Dendritic cell treated with granulocyte-macrophage colony-stimulating factor and Interleukin-4, amounts not matched to agents 40 ng/mL and 50 ng/mL, for 4 days (primary cell): ENCODE measurements around the gene CCDC92.

Experiments
- H3K27ac Mint-ChIP-seq: one replicate; pipeline ENCODE4 v1.8.0; 2022; ENCODE audit warnings: mild to moderate bottlenecking, mixed read lengths
- H3K27me3 Mint-ChIP-seq: one replicate; pipeline ENCODE4 v1.8.0; 2022; ENCODE audit warnings: mild to moderate bottlenecking, mixed read lengths
- H3K36me3 Mint-ChIP-seq: one replicate; pipeline ENCODE4 v1.8.0; 2022; ENCODE audit warnings: low read depth, mixed read lengths
- H3K4me1 Mint-ChIP-seq: one replicate; pipeline ENCODE4 v1.8.0; 2022; ENCODE audit warnings: low read depth, mixed read lengths
- H3K4me3 Mint-ChIP-seq: one replicate; pipeline ENCODE4 v1.8.0; 2022; ENCODE audit warnings: mild to moderate bottlenecking, moderate library complexity, mixed read lengths
- H3K9me3 Mint-ChIP-seq: one replicate; pipeline ENCODE4 v1.8.0; 2022; ENCODE audit warnings: mixed read lengths
- intact Hi-C: fragments of 100-400 bp; cut with micrococcal nuclease; formaldehyde crosslinking; loops from one replicate; pipeline ENCODE4 v1.15.0; 2022

CCDC92 gene

GRCh38 chr12:123976227-123976826, 3.7 kb upstream of the CCDC92 start:
- H3K27ac Mint-ChIP-seq = no peak overlapping the region

GRCh38 chr12:123973552-123974341, 1.1 kb upstream of the CCDC92 start:
- Mint-ChIP-seq H3K9me3 (no peaks in the 10 kb centered on the region), H3K27ac (peak overlapping the region; percentile 9), H3K4me3 (peak overlapping the region; percentile 72), H3K4me1 (peaks cover 24% of the 10 kb centered on the region), H3K36me3 (peaks cover 32% of the 10 kb centered on the region), H3K27me3 (peaks cover 6% of the 10 kb centered on the region)
- intact Hi-C loops = no loop called here

More at GRCh38 chr12:123976227-123976826, 3.7 kb upstream of the CCDC92 start:
- Mint-ChIP-seq H3K4me3 (no peak overlapping the region), H3K4me1 (peaks cover 18% of the 10 kb centered on the region), H3K9me3 (no peaks in the 10 kb centered on the region), H3K36me3 (peaks cover 38% of the 10 kb centered on the region), H3K27me3 (peaks cover 6% of the 10 kb centered on the region)
- intact Hi-C loops = no loop called here

- Mint-ChIP-seq H3K9me3 (no peaks in the 10 kb centered on the region), H3K36me3 (peaks cover 28% of the 10 kb centered on the region), H3K4me1 (peaks cover 24% of the 10 kb centered on the region), H3K27me3 (peaks cover 6% of the 10 kb centered on the region), H3K4me3 (peak overlapping the region; percentile 83), H3K27ac (peak overlapping the region; percentile 70)
- intact Hi-C loops = no loop called here
These were observed 718 bp downstream of the CCDC92 start for GRCh38 chr12:123971770-123972456.

- Mint-ChIP-seq H3K4me3 (peak overlapping the region; percentile 83), H3K36me3 (peaks cover 22% of the 10 kb centered on the region), H3K9me3 (no peaks in the 10 kb centered on the region), H3K27me3 (peaks cover 6% of the 10 kb centered on the region), H3K27ac (peak overlapping the region; percentile 70), H3K4me1 (peaks cover 24% of the 10 kb centered on the region)
- intact Hi-C loops = no loop called here
These were observed 1.2 kb downstream of the CCDC92 start for GRCh38 chr12:123971449-123971769.

GRCh38 chr12:123967121-123967586, 5.5 kb downstream of the CCDC92 start:
- Mint-ChIP-seq H3K27me3 (no peaks in the 10 kb centered on the region), H3K4me1 (peaks cover 11% of the 10 kb centered on the region), H3K36me3 (peaks cover 20% of the 10 kb centered on the region), H3K27ac (no peak overlapping the region), H3K9me3 (no peaks in the 10 kb centered on the region), H3K4me3 (no peak overlapping the region)
- intact Hi-C loops = no loop called here

GRCh38 chr12:123966596-123966995, 6.0 kb downstream of the CCDC92 start:
- H3K27me3 Mint-ChIP-seq = no peaks in the 10 kb centered on the region
- peaks cover 9% of the 10 kb centered on the region for H3K4me1 Mint-ChIP-seq
- intact Hi-C loops = no loop called here
- no peak overlapping the region for H3K27ac Mint-ChIP-seq
- H3K4me3 Mint-ChIP-seq = no peak overlapping the region
- H3K36me3 Mint-ChIP-seq = peaks cover 17% of the 10 kb centered on the region
- H3K9me3 Mint-ChIP-seq = no peaks in the 10 kb centered on the region

GRCh38 chr12:123965382-123965781, 7.2 kb downstream of the CCDC92 start:
- no peaks in the 10 kb centered on the region for H3K9me3 Mint-ChIP-seq
- H3K4me1 Mint-ChIP-seq = peaks cover 5% of the 10 kb centered on the region
- no peak overlapping the region for H3K4me3 Mint-ChIP-seq
- H3K36me3 Mint-ChIP-seq = peaks cover 15% of the 10 kb centered on the region
- H3K27me3 Mint-ChIP-seq = no peaks in the 10 kb centered on the region
- intact Hi-C loops = no loop called here
- H3K27ac Mint-ChIP-seq = no peak overlapping the region

GRCh38 chr12:123963821-123964220, 8.8 kb downstream of the CCDC92 start:
- Mint-ChIP-seq H3K27me3 (no peaks in the 10 kb centered on the region), H3K4me3 (no peak overlapping the region)

GRCh38 chr12:123962513-123962912, 10.1 kb downstream of the CCDC92 start:
- H3K9me3 Mint-ChIP-seq = no peaks in the 10 kb centered on the region
- intact Hi-C loops = no loop called here
- no peaks in the 10 kb centered on the region for H3K4me1 Mint-ChIP-seq
- peaks cover 12% of the 10 kb centered on the region for H3K36me3 Mint-ChIP-seq
- H3K4me3 Mint-ChIP-seq = no peak overlapping the region
- H3K27me3 Mint-ChIP-seq = no peaks in the 10 kb centered on the region
- H3K27ac Mint-ChIP-seq = no peak overlapping the region

More at GRCh38 chr12:123963821-123964220, 8.8 kb downstream of the CCDC92 start:
- intact Hi-C loops = no loop called here
- Mint-ChIP-seq H3K4me1 (no peaks in the 10 kb centered on the region), H3K9me3 (no peaks in the 10 kb centered on the region), H3K27ac (no peak overlapping the region), H3K36me3 (peaks cover 15% of the 10 kb centered on the region)

- H3K4me3 Mint-ChIP-seq = no peak overlapping the region
- intact Hi-C loops = no loop called here
- H3K9me3 Mint-ChIP-seq = no peaks in the 10 kb centered on the region
- no peaks in the 10 kb centered on the region for H3K27me3 Mint-ChIP-seq
- no peaks in the 10 kb centered on the region for H3K4me1 Mint-ChIP-seq
- H3K27ac Mint-ChIP-seq = no peak overlapping the region
- H3K36me3 Mint-ChIP-seq = peaks cover 10% of the 10 kb centered on the region
These were observed 10.9 kb downstream of the CCDC92 start for GRCh38 chr12:123961585-123962345.

- Mint-ChIP-seq H3K4me1 (no peaks in the 10 kb centered on the region), H3K4me3 (no peak overlapping the region), H3K27ac (no peak overlapping the region)
These were observed 11.8 kb downstream of the CCDC92 start for GRCh38 chr12:123960856-123961255.

GRCh38 chr12:123960029-123960735, 12.4 kb downstream of the CCDC92 start:
- intact Hi-C loops = no loop called here
- no peaks in the 10 kb centered on the region for H3K4me1 Mint-ChIP-seq
- H3K27ac Mint-ChIP-seq = no peak overlapping the region
- peaks cover 10% of the 10 kb centered on the region for H3K36me3 Mint-ChIP-seq
- no peaks in the 10 kb centered on the region for H3K9me3 Mint-ChIP-seq
- H3K27me3 Mint-ChIP-seq = no peaks in the 10 kb centered on the region
- H3K4me3 Mint-ChIP-seq = no peak overlapping the region

More at GRCh38 chr12:123960856-123961255, 11.8 kb downstream of the CCDC92 start:
- no peaks in the 10 kb centered on the region for H3K9me3 Mint-ChIP-seq
- intact Hi-C loops = no loop called here
- H3K36me3 Mint-ChIP-seq = peaks cover 10% of the 10 kb centered on the region
- H3K27me3 Mint-ChIP-seq = no peaks in the 10 kb centered on the region

- no peaks in the 10 kb centered on the region for H3K9me3 Mint-ChIP-seq
- no peaks in the 10 kb centered on the region for H3K4me1 Mint-ChIP-seq
- intact Hi-C loops = no loop called here
- H3K27me3 Mint-ChIP-seq = no peaks in the 10 kb centered on the region
- no peak overlapping the region for H3K4me3 Mint-ChIP-seq
- H3K27ac Mint-ChIP-seq = no peak overlapping the region
- peaks cover 10% of the 10 kb centered on the region for H3K36me3 Mint-ChIP-seq
These were observed 13.8 kb downstream of the CCDC92 start for GRCh38 chr12:123958876-123959275.
